IMR-90 (cell line): ENCODE results near the gene UQCRC2. TPM values are rescaled to one million over a fixed set of nuclear protein-coding genes. Genes with fewer than 3 reads are reported as not detected.

Source experiments
- ATAC-seq: fragments of 200-7000 bp; cut with Tn5 transposase; 2 replicates; pipeline ENCODE4 v1.9.1; 2020; ENCODE audit warnings: low read depth, mild to moderate bottlenecking, moderate library complexity
- BruUV-seq: library from RNA; stranded (reverse); fragments of 400-500 nt; replicated peaks from 2 replicates; lab custom pipeline; 2021; lab: Mats Ljungman, UMichigan
- CTCF ChIA-PET: fragments of 300-600 bp; formaldehyde crosslinking; extraction: SDS; loops from one replicate; lab custom pipeline; 2021; ENCODE audit warnings: antibody characterized with exemption; lab: Yijun Ruan, JAX
- POLR2A ChIA-PET: fragments of 300-600 bp; sonication (Branson Sonifier 250); formaldehyde crosslinking; loops from one replicate; lab custom pipeline; 2022; ENCODE audit warnings: antibody characterized with exemption; ENCODE audit not compliant: unreplicated experiment; lab: Charles Lee
- DNase-seq: peaks from one replicate; pipeline ENCODE4 v3.0.0; 2013
- H2AFZ ChIP-seq: replicated peaks from 2 replicates; pipeline ENCODE3; 2013; ENCODE audit warnings: low read length, mild to moderate bottlenecking; ENCODE audit not compliant: poor library complexity
- H2AK5ac ChIP-seq: 2 replicates; pipeline ENCODE4 v1.6.1; 2013; ENCODE audit warnings: low read depth, low read length, inconsistent platforms
- H2AK9ac ChIP-seq: replicated peaks from 2 replicates; pipeline ENCODE3; 2013; ENCODE audit warnings: mild to moderate bottlenecking, low read depth, low read length, moderate library complexity; ENCODE audit not compliant: poor library complexity
- H2BK120ac ChIP-seq: 2 replicates; pipeline ENCODE4 v1.6.1; 2013; ENCODE audit warnings: low read depth, low read length, inconsistent platforms
- H2BK15ac ChIP-seq: 3 replicates; pipeline ENCODE4 v1.6.1; 2013; ENCODE audit warnings: low read depth, low read length, inconsistent platforms
- H2BK20ac ChIP-seq: 2 replicates; pipeline ENCODE4 v1.6.1; 2013; ENCODE audit warnings: low read depth, mild to moderate bottlenecking, inconsistent platforms, low read length, moderate library complexity
- H2BK5ac ChIP-seq: 2 replicates; pipeline ENCODE4 v1.6.1; 2013; ENCODE audit warnings: mild to moderate bottlenecking, low read depth, low read length, inconsistent platforms; ENCODE audit not compliant: poor library complexity, severe bottlenecking
- H3K14ac ChIP-seq: replicated peaks from 2 replicates; pipeline ENCODE4 v1.6.1; 2013; ENCODE audit warnings: low read depth, low read length, inconsistent platforms
- H3K18ac ChIP-seq: 2 replicates; pipeline ENCODE4 v1.6.1; 2013; ENCODE audit warnings: low read depth, low read length, control low read depth
- H3K23ac ChIP-seq: 2 replicates; pipeline ENCODE4 v1.6.1; 2013; ENCODE audit warnings: low read depth, low read length, inconsistent platforms
- H3K27ac ChIP-seq: 2 replicates; pipeline ENCODE4 v1.5.1; 2013; ENCODE audit warnings: mild to moderate bottlenecking, control low read depth, low read length; ENCODE audit not compliant: insufficient read depth
- H3K27me3 ChIP-seq: 2 replicates; pipeline ENCODE4 v1.6.1; 2013; ENCODE audit warnings: low read length; ENCODE audit not compliant: control insufficient read depth, insufficient read depth
- H3K36me3 ChIP-seq: 2 replicates; pipeline ENCODE4 v1.6.1; 2013; ENCODE audit warnings: low read length, mixed read lengths; ENCODE audit not compliant: control insufficient read depth, insufficient read depth
- H3K4ac ChIP-seq: 2 replicates; pipeline ENCODE4 v1.6.1; 2013; ENCODE audit warnings: low read depth, low read length, inconsistent platforms
- H3K4me1 ChIP-seq: 2 replicates; pipeline ENCODE4 v1.6.1; 2013; ENCODE audit warnings: low read length, mixed read lengths; ENCODE audit not compliant: control insufficient read depth, insufficient read depth
- H3K4me2 ChIP-seq: 2 replicates; pipeline ENCODE4 v1.6.1; 2013; ENCODE audit warnings: low read depth, mild to moderate bottlenecking, control low read depth, low read length, moderate library complexity
- H3K4me3 ChIP-seq: 2 replicates; pipeline ENCODE4 v1.5.1; 2013; ENCODE audit warnings: low read depth, mild to moderate bottlenecking, control low read depth, low read length, moderate library complexity; ENCODE audit not compliant: insufficient read depth
- H3K56ac ChIP-seq: 2 replicates; pipeline ENCODE4 v1.6.1; 2013; ENCODE audit warnings: low read length, inconsistent platforms; ENCODE audit not compliant: insufficient read depth; ENCODE audit errors: extremely low read depth
- H3K79me1 ChIP-seq, 2 experiments: 2 replicates each; pipeline ENCODE4 v1.6.1; 2013; ENCODE audit warnings: low read length in 2 of 2, inconsistent platforms in 1 of 2, low read depth in 1 of 2
- H3K9ac ChIP-seq: 2 replicates; pipeline ENCODE4 v1.6.1; 2013; ENCODE audit warnings: low read depth, low read length, control low read depth
- H3K9me1 ChIP-seq: 2 replicates; pipeline ENCODE4 v1.6.1; 2013; ENCODE audit warnings: low read length, inconsistent platforms; ENCODE audit not compliant: insufficient read depth
- H3K9me3 ChIP-seq: 2 replicates; pipeline ENCODE4 v1.6.1; 2013; ENCODE audit warnings: low read length; ENCODE audit not compliant: control insufficient read depth, insufficient read depth
- H4K20me1 ChIP-seq: 2 replicates; pipeline ENCODE4 v1.6.1; 2013; ENCODE audit warnings: low read length, inconsistent platforms; ENCODE audit not compliant: insufficient read depth
- H4K5ac ChIP-seq: 2 replicates; pipeline ENCODE4 v1.6.1; 2013; ENCODE audit warnings: mild to moderate bottlenecking, low read depth, low read length, control low read depth
- H4K8ac ChIP-seq, 2 experiments: 2 replicates each; pipeline ENCODE4 v1.6.1; 2013; ENCODE audit warnings: low read depth in 2 of 2, low read length in 2 of 2, control low read depth in 1 of 2, inconsistent platforms in 1 of 2
- H4K91ac ChIP-seq: 2 replicates; pipeline ENCODE4 v1.6.1; 2013; ENCODE audit warnings: low read depth, low read length, inconsistent platforms; ENCODE audit not compliant: insufficient read depth
- BHLHE40 ChIP-seq: fragments of 150-350 bp; IDR thresholded peaks from 2 replicates; pipeline ENCODE4 v1.6.1; 2016; ENCODE audit warnings: mild to moderate bottlenecking, low read depth, low read length
- CEBPB ChIP-seq: IDR thresholded peaks from 2 replicates; pipeline ENCODE4 v1.6.1; 2012; ENCODE audit warnings: low read depth, low read length, improper control_type of control experiment
- CHD1 ChIP-seq: IDR thresholded peaks from 2 replicates; pipeline ENCODE4 v1.6.1; 2012; ENCODE audit warnings: low read depth, low read length, improper control_type of control experiment
- ELK1 ChIP-seq: fragments of 150-350 bp; IDR thresholded peaks from 2 replicates; pipeline ENCODE4 v1.6.1; 2016; ENCODE audit warnings: low read depth, mild to moderate bottlenecking, low read length, moderate library complexity, borderline replicate concordance
- FOS ChIP-seq: fragments of 150-350 bp; IDR thresholded peaks from 2 replicates; pipeline ENCODE4 v1.6.1; 2016; ENCODE audit warnings: low read depth, low read length
- MAFK ChIP-seq: IDR thresholded peaks from 2 replicates; pipeline ENCODE4 v1.6.1; 2012; ENCODE audit warnings: low read depth, low read length, improper control_type of control experiment
- MXI1 ChIP-seq: IDR thresholded peaks from 2 replicates; pipeline ENCODE4 v1.6.1; 2012; ENCODE audit warnings: low read depth, mild to moderate bottlenecking, low read length, moderate library complexity, borderline replicate concordance
- NFE2L2 ChIP-seq: fragments of 150-350 bp; IDR thresholded peaks from 2 replicates; pipeline ENCODE4 v1.6.1; 2016; ENCODE audit warnings: low read depth, mild to moderate bottlenecking, low read length
- POLR2A ChIP-seq: IDR thresholded peaks from 2 replicates; pipeline ENCODE4 v1.6.1; 2012; ENCODE audit warnings: mild to moderate bottlenecking, low read depth, low read length
- RAD21 ChIP-seq: IDR thresholded peaks from 2 replicates; pipeline ENCODE4 v1.6.1; 2012; ENCODE audit warnings: low read length, improper control_type of control experiment
- RFX5 ChIP-seq: IDR thresholded peaks from 2 replicates; pipeline ENCODE4 v1.8.0; 2012; ENCODE audit warnings: low read depth, mild to moderate bottlenecking, low read length, moderate library complexity
- SMC3 ChIP-seq: fragments of 150-350 bp; IDR thresholded peaks from 2 replicates; pipeline ENCODE4 v1.6.1; 2016; ENCODE audit warnings: low read depth, mild to moderate bottlenecking, antibody characterized with exemption, low read length, moderate library complexity
- USF2 ChIP-seq: fragments of 150-350 bp; IDR thresholded peaks from 2 replicates; pipeline ENCODE4 v1.6.1; 2017; ENCODE audit warnings: mild to moderate bottlenecking, antibody characterized with exemption, low read length, low read depth
- WGBS, 2 experiments: methylation state at CpG; one replicate each; pipeline versions ENCODE4 v1.1.5 to v1.1.7; 2013; ENCODE audit warnings: missing lambda C conversion rate in 2 of 2; ENCODE audit not compliant: insufficient read length in 1 of 2; ENCODE audit errors: extremely low coverage in 2 of 2; 5-methylcytosine and 5-hydroxymethylcytosine counted together
- dilution Hi-C: fragments of 300-500 bp; cut with HindIII; formaldehyde crosslinking; loops from one replicate; pipeline ENCODE4 v1.14.3; 2018; ENCODE audit warnings: low sequenced_read_pairs; ENCODE audit not compliant: unreplicated experiment
- in situ Hi-C: fragments of 300-500 bp; cut with MboI; formaldehyde crosslinking; loops from 3 replicates; pipeline ENCODE4 v1.14.3; 2019; ENCODE audit warnings: low sequenced_read_pairs, inconsistent platforms, mixed read lengths
- intact Hi-C: fragments of 100-400 bp; cut with micrococcal nuclease; formaldehyde crosslinking; loops from 2 replicates; pipeline ENCODE4 v1.10.0; 2022
- polyA plus RNA-seq, 3 experiments: library from polyadenylated mRNA; depleted of rRNA; stranded (reverse); fragments of >200 nt; gene quantifications; 2 replicates each; pipeline ENCODE4 v1.2.3, GENCODE V29; 2012; ENCODE audit warnings: low replicate concordance in 1 of 3
- total RNA-seq: library from RNA; depleted of rRNA; stranded (reverse); fragments of >200 nt; gene quantifications from 2 replicates; pipeline ENCODE4 v1.2.3, GENCODE V29; 2012

Gene UQCRC2
- total and polyA plus RNA-seq, 2 of the 4 experiments (the other 2 are of a cell fraction): 191 to 284 TPM

GRCh38 chr16:21943571-21943970 lies 9.6 kb upstream of the UQCRC2 start:
- Histone ChIP-seq H3K9ac (no peak overlapping the region), H2BK15ac (no peak overlapping the region), H3K27ac (no peak overlapping the region), H3K4ac (no peak overlapping the region), H4K91ac (no peak overlapping the region), H3K4me3 (no peak overlapping the region), H4K5ac (no peak overlapping the region), H3K9me3 (no peaks in the 10 kb centered on the region), H3K4me2 (no peak overlapping the region), H2AFZ (no peak overlapping the region), H3K18ac (no peak overlapping the region), H2AK5ac (no peak overlapping the region), H4K8ac (no peak overlapping the region), H3K79me1 (no peaks in the 10 kb centered on the region), H2BK5ac (no peak overlapping the region), H4K20me1 (no peaks in the 10 kb centered on the region), H3K9me1 (no peaks in the 10 kb centered on the region), H3K27me3 (no peaks in the 10 kb centered on the region; the same call in none of the 2 replicates), H3K36me3 (no peaks in the 10 kb centered on the region), H3K56ac (no peak overlapping the region), H3K14ac (no peak overlapping the region), H3K4me1 (no peaks in the 10 kb centered on the region), H2AK9ac (no peak overlapping the region), H2BK20ac (no peak overlapping the region), H3K23ac (no peak overlapping the region), H2BK120ac (no peak overlapping the region)
- dilution Hi-C loops (no loop called here), in situ Hi-C loops (no loop called here), intact Hi-C loops (no loop called here)
- ATAC-seq (no peak), DNase-seq (no peak)
- WGBS, 2 experiments: no CpG with 5 or more reads among the region's 4 CpGs
- CTCF ChIA-PET: no interaction called here
- POLR2A ChIA-PET: no interaction called here
- BruUV-seq: no TSS peak
- TF ChIP-seq RFX5 (no peak), POLR2A (no peak), MAFK (no peak), FOS (no peak), CHD1 (no peak), RAD21 (no peak), USF2 (no peak), BHLHE40 (no peak), CEBPB (no peak), MXI1 (no peak), SMC3 (no peak), NFE2L2 (no peak), ELK1 (no peak)
